WTC11 (cell line): Measurements from ENCODE around the gene GLE1.

ENCODE experiments used
- ARID4B ChIP-seq: sonication (generic); formaldehyde crosslinking; IDR thresholded peaks from 2 replicates; pipeline ENCODE4 v1.8.0; 2023; ENCODE audit warnings: missing genetic modification reagents, mild to moderate bottlenecking, borderline replicate concordance
- E2F1 ChIP-seq: sonication (generic); formaldehyde crosslinking; IDR thresholded peaks from 2 replicates; pipeline ENCODE4 v1.8.0; 2022; ENCODE audit warnings: mild to moderate bottlenecking, missing genetic modification reagents
- ESRRA ChIP-seq: sonication (generic); formaldehyde crosslinking; IDR thresholded peaks from 2 replicates; pipeline ENCODE4 v1.8.1; 2022; ENCODE audit warnings: mild to moderate bottlenecking, missing genetic modification reagents, borderline replicate concordance
- MYBL2 ChIP-seq: sonication (generic); formaldehyde crosslinking; IDR thresholded peaks from 2 replicates; pipeline ENCODE4 v1.8.1; 2023; ENCODE audit warnings: mild to moderate bottlenecking, moderate library complexity, missing genetic modification reagents
- NR2C2 ChIP-seq: sonication (generic); formaldehyde crosslinking; IDR thresholded peaks from 2 replicates; pipeline ENCODE4 v1.8.0; 2022; ENCODE audit warnings: mild to moderate bottlenecking, missing genetic modification reagents
- TF ChIP-seq, protein P1 (sequence below): fragments of 200-600 bp; IDR thresholded peaks from 2 replicates; pipeline ENCODE4 v1.8.0; 2022; ENCODE audit warnings: antibody characterized with exemption
- TF ChIP-seq, protein P2 (sequence below): sonication (generic); formaldehyde crosslinking; IDR thresholded peaks from 2 replicates; pipeline ENCODE4 v1.8.0; 2022; ENCODE audit warnings: missing genetic modification reagents

DNA sequence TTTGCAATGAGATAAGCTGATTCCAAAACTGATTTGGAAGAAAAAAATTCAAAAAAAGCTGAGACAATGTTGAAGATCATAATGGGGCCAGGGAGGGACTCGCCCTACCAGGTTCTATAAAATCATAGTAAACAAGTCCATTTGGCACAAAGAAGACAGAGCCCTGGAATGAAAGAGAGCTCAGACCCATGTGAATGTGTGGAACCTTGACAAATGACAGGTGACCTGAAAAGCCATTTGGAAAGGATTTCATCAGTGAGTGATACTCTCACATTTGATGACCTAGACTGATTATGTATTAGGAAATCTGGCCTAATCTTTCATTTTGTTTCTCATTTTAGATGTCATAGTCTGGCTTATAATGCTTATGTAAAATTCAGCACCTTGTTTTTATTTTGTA, 74.7 kb downstream of the GLE1 start:
- TF ChIP-seq, protein P1, sequence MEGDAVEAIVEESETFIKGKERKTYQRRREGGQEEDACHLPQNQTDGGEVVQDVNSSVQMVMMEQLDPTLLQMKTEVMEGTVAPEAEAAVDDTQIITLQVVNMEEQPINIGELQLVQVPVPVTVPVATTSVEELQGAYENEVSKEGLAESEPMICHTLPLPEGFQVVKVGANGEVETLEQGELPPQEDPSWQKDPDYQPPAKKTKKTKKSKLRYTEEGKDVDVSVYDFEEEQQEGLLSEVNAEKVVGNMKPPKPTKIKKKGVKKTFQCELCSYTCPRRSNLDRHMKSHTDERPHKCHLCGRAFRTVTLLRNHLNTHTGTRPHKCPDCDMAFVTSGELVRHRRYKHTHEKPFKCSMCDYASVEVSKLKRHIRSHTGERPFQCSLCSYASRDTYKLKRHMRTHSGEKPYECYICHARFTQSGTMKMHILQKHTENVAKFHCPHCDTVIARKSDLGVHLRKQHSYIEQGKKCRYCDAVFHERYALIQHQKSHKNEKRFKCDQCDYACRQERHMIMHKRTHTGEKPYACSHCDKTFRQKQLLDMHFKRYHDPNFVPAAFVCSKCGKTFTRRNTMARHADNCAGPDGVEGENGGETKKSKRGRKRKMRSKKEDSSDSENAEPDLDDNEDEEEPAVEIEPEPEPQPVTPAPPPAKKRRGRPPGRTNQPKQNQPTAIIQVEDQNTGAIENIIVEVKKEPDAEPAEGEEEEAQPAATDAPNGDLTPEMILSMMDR: no peak
- TF ChIP-seq NR2C2 (no peak), MYBL2 (no peak), E2F1 (CRISPR knock-in tag) (no peak), ARID4B (CRISPR knock-in tag) (no peak), ESRRA (CRISPR knock-in tag) (no peak)
- TF ChIP-seq, protein P2, sequence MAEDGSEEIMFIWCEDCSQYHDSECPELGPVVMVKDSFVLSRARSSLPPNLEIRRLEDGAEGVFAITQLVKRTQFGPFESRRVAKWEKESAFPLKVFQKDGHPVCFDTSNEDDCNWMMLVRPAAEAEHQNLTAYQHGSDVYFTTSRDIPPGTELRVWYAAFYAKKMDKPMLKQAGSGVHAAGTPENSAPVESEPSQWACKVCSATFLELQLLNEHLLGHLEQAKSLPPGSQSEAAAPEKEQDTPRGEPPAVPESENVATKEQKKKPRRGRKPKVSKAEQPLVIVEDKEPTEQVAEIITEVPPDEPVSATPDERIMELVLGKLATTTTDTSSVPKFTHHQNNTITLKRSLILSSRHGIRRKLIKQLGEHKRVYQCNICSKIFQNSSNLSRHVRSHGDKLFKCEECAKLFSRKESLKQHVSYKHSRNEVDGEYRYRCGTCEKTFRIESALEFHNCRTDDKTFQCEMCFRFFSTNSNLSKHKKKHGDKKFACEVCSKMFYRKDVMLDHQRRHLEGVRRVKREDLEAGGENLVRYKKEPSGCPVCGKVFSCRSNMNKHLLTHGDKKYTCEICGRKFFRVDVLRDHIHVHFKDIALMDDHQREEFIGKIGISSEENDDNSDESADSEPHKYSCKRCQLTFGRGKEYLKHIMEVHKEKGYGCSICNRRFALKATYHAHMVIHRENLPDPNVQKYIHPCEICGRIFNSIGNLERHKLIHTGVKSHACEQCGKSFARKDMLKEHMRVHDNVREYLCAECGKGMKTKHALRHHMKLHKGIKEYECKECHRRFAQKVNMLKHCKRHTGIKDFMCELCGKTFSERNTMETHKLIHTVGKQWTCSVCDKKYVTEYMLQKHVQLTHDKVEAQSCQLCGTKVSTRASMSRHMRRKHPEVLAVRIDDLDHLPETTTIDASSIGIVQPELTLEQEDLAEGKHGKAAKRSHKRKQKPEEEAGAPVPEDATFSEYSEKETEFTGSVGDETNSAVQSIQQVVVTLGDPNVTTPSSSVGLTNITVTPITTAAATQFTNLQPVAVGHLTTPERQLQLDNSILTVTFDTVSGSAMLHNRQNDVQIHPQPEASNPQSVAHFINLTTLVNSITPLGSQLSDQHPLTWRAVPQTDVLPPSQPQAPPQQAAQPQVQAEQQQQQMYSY: no peak
